ENCODE measurements around the gene PPFIA3.
A peak's percentile ranks its signal among the peaks of the same experiment; 100 is the strongest.

PPFIA3 gene

DNA sequence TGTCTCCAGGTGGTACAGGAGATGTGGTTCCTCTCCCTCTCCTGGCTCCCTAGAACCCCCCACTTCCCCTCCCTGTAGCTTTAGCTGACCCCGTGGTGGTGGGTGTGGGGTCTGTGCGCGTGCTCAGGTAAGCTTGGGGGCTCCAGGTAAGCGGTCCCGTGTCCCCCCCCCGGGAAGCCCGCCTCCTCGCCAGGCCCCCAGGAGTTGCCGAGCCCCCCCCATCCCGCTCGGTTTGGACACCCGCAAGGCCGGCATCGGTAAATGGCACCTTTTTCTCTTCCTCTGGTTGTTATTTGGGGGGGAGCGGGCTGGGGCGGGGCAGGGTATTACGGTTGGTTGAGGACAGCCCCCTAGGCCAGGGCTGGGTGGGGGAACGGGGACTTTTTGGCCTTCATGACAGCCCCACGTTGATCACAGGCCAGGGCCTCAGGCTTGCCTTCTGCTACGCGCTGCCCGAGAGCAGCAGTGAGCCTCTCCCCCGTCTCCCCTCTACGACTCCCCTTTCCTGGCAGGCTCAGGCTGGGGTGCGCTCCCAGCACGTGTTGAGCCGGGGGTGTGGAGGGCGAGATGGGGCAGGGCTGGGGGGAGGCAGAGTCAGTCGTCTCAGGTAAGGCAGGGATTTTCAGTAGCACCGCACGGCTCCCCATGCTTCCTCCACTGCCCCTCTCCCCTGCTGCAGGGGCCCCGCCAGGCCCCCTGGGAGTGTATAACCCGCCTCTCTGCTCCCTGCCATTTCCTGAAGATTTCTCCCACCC lies 15.8 kb upstream of the PPFIA3 start:
- no peak for DNase-seq (ENCODE audit: low read depth in 2 of 2)
- TF ChIP-seq, protein P1, sequence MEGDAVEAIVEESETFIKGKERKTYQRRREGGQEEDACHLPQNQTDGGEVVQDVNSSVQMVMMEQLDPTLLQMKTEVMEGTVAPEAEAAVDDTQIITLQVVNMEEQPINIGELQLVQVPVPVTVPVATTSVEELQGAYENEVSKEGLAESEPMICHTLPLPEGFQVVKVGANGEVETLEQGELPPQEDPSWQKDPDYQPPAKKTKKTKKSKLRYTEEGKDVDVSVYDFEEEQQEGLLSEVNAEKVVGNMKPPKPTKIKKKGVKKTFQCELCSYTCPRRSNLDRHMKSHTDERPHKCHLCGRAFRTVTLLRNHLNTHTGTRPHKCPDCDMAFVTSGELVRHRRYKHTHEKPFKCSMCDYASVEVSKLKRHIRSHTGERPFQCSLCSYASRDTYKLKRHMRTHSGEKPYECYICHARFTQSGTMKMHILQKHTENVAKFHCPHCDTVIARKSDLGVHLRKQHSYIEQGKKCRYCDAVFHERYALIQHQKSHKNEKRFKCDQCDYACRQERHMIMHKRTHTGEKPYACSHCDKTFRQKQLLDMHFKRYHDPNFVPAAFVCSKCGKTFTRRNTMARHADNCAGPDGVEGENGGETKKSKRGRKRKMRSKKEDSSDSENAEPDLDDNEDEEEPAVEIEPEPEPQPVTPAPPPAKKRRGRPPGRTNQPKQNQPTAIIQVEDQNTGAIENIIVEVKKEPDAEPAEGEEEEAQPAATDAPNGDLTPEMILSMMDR (IDR thresholded peaks at IDR 0.05; ENCODE audit: low read depth, low read length) = no peak

DNA sequence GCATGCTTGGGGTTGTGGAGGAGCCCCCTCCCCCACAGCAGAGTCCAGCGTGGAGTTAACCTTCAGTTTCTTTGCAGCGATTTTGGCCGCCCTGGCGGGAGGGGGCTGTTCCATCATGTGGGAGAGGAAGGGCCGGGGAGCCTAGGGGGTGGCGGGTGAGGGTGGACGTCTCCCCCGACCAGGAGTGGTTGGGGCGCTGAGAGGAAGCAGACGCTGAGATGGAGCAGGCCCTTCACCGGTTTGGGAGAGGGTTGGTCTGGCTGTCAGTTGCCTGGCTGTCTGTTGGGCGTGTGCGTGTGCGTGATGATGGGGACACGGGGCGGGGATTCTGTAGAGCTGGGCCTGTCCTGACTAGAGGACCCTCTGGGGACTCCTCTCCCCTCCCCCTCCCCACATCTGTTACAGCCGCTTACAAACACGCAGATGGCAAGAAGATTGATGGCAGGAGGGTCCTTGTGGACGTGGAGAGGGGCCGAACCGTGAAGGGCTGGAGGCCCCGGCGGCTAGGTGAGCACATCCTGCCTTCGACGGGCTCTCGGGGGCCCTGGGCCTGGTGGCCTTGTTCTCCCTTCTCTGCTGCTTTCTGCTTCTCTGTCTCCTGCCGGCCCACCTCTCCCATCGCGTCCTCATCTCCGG lies 15.0 kb upstream of the PPFIA3 start:
- DNase-seq (ENCODE audit: low read depth in 2 of 2) = no peak
- no peak overlapping the region for H3K4me3 ChIP-seq (replicated peaks in 1 of 2; ENCODE audit: low read depth in 2 of 2, low read length in 2 of 2)
- TF ChIP-seq, protein P1 (IDR thresholded peaks at IDR 0.05; ENCODE audit: low read depth, low read length) = no peak

More for the DNA sequence above, 15.8 kb upstream of the PPFIA3 start:
- no peak overlapping the region for H3K4me3 ChIP-seq (replicated peaks in 1 of 2; ENCODE audit: low read depth in 2 of 2, low read length in 2 of 2)

DNA sequence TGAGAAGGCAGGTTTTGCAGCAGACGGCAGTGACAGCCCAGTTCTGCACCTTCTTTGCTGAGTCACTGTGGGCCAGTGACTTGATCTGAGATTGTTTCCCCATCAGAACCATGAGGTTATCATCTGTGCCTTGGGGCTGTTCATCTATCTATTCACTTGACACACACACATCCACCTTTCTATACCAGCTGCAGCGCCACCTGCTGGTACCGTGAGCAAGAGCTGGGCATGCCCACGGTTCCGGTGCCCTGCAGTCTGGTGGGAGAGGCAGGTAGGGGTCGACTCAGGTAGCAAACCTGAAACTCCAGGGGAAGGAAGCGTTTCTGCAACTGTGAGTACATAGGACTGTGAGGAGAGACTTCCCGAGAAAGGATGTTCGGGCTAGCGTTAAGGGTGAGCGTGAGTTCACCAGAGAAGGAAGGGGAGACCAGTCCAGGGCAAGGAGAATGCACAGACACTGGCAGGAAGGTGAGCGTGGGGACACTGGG lies 12.7 kb upstream of the PPFIA3 start:
- peak; percentile 58 to 59 for DNase-seq (ENCODE audit: low read depth in 2 of 2)
- TF ChIP-seq, protein P1 (IDR thresholded peaks at IDR 0.05; ENCODE audit: low read depth, low read length) = peak; percentile 84
- H3K4me3 ChIP-seq (replicated peaks in 1 of 2; ENCODE audit: low read depth in 2 of 2, low read length in 2 of 2) = no peak overlapping the region

DNA sequence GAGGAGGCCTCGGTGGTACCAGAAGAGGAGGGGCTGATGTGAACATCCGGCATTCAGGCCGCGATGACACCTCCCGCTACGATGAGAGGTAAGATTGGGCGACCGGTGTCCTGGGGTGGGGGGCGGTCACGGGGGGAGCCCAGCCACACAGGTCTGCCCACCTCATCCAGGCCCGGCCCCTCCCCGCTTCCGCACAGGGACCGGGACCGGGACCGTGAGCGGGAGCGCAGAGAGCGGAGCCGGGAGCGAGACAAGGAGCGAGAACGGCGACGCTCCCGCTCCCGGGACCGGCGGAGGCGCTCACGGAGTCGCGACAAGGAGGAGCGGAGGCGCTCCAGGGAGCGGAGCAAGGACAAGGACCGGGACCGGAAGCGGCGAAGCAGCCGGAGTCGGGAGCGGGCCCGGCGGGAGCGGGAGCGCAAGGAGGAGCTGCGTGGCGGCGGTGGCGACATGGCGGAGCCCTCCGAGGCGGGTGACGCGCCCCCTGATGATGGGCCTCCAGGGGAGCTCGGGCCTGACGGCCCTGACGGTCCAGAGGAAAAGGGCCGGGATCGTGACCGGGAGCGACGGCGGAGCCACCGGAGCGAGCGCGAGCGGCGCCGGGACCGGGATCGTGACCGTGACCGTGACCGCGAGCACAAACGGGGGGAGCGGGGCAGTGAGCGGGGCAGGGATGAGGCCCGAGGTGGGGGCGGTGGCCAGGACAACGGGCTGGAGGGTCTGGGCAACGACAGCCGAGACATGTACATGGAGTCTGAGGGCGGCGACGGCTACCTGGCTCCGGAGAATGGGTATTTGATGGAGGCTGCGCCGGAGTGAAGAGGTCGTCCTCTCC lies 11.5 kb upstream of the PPFIA3 start:
- no peak overlapping the region for H3K4me3 ChIP-seq (replicated peaks in 1 of 2; ENCODE audit: low read depth in 2 of 2, low read length in 2 of 2)
- TF ChIP-seq, protein P1 (IDR thresholded peaks at IDR 0.05; ENCODE audit: low read depth, low read length) = no peak
- no peak for DNase-seq (ENCODE audit: low read depth in 2 of 2)

DNA sequence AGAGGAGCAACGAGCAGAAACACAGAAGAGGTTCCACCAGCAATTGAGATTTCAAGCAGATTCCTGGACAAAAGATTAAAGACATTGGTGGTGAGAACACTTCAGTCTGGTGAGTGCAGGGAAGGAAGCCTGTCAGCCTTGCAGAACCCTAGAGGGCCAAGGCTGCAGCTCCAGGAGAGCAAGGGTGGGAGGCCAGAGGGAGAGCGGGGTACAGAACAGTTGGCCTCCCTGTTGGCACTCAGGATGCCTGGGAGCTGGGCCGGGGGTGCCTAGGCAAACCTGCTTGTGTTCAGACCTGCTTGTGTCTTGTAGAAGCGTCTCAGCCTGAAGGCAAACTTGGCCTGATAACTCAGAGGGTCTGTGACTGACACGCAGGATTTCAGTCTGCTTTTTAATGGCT lies 10.3 kb upstream of the PPFIA3 start:
- TF ChIP-seq, protein P1 (IDR thresholded peaks at IDR 0.05; ENCODE audit: low read depth, low read length) = no peak
- no peak for DNase-seq (ENCODE audit: low read depth in 2 of 2)
- H3K4me3 ChIP-seq (replicated peaks in 1 of 2; ENCODE audit: low read depth in 2 of 2, low read length in 2 of 2) = no peak overlapping the region

DNA sequence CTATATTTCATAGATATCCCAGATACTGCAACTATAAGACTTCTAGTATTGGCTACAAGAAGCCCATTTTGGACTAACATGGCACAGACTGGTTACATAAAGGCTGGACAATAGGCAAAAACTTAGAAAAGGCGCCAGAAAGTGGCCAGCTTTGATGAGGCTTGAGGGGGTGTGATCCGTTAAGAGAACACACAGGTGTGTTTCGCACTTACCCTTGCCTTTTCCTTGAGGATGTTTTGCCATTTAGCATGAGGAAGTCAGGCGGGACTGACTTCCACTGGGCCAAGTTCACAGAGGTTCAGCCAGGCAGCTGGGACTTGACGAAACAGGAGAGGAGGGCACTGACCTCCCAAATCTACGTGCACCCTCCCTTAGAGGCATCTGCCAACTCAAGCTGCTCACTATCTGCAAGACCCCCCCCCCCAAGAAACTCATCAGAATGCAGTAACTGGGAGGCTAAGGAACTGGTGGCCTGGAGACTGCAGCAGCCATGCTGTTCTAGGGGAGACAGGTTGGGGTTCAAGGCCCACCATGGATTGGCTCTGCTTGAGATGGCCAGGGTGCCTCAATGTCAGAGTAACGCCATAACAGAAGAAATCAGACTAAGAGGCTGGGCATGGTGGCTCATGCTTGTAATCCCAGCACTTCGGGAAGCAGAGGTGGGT lies 9.6 kb upstream of the PPFIA3 start:
- no peak for DNase-seq (ENCODE audit: low read depth in 2 of 2)
- TF ChIP-seq, protein P1 (IDR thresholded peaks at IDR 0.05; ENCODE audit: low read depth, low read length) = no peak
- H3K4me3 ChIP-seq (replicated peaks in 1 of 2; ENCODE audit: low read depth in 2 of 2, low read length in 2 of 2) = no peak overlapping the region
